GM12872 (cell line): Measurements from ENCODE around the gene CEP63.

Source experiments
- CTCF ChIP-seq: IDR thresholded peaks from 3 replicates; pipeline ENCODE4 v1.5.1; 2011; ENCODE audit warnings: low read depth, mild to moderate bottlenecking, low read length, moderate library complexity; ENCODE audit not compliant: insufficient read depth

CEP63 gene

GRCh38 chr3:134533493-134533892 lies 47.6 kb downstream of the CEP63 start:
- no peak for TF ChIP-seq CTCF

GRCh38 chr3:134535186-134535970 lies 49.5 kb downstream of the CEP63 start:
- TF ChIP-seq CTCF, result no peak

- TF ChIP-seq CTCF, result no peak
Measured at GRCh38 chr3:134536781-134537180, 50.9 kb downstream of the CEP63 start.

- TF ChIP-seq CTCF, result no peak
Measured at GRCh38 chr3:134542287-134542958, 56.6 kb downstream of the CEP63 start.

GRCh38 chr3:134543113-134543512 lies 57.3 kb downstream of the CEP63 start:
- no peak for TF ChIP-seq CTCF

GRCh38 chr3:134544316-134544715 lies 58.5 kb downstream of the CEP63 start:
- no peak for TF ChIP-seq CTCF

GRCh38 chr3:134545818-134546217 lies 60.0 kb downstream of the CEP63 start:
- no peak for TF ChIP-seq CTCF
